ENCODE results near the gene TAF1. TPM values are rescaled to one million over a fixed set of nuclear protein-coding genes. Genes with fewer than 3 reads are reported as not detected.
A peak's percentile ranks its signal among the peaks of the same experiment; 100 is the strongest.

The TAF1 gene
- total RNA-seq, 1 donor from 2014 or later = 23.3 TPM

DNA sequence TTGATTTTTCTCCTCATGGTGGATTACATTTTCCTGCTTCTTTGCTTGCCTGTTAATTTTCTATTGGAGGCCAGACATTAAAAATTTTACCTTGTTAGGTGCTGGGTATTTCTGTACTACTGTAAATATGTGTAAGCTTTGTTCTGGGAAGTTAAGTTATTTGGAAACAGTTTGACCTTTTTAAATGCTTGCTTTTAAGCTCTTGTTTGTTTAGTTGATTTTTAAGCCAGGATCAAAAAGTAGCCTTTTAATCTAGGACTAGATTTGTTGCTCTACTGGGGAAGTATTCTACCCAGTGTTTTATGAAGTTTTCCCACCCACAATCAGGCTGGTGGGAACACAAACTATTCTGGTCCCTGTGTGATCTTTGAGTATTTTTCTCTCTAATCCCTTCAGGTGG is 121.7 kb downstream of the TAF1 start:
- Mint-ChIP-seq H3K36me3 (ENCODE audit: low read depth, unreplicated experiment) (no peaks in the 10 kb centered on the region), H3K4me1 (ENCODE audit: low read depth, unreplicated experiment) (no peaks in the 10 kb centered on the region), H3K27me3 (ENCODE audit: low read depth, unreplicated experiment) (no peaks in the 10 kb centered on the region), H3K27ac (ENCODE audit: unreplicated experiment) (no peak overlapping the region), H3K9me3 (ENCODE audit: unreplicated experiment) (no peaks in the 10 kb centered on the region), H3K4me3 (ENCODE audit: unreplicated experiment) (no peak overlapping the region)
- TF ChIP-seq, protein P1, sequence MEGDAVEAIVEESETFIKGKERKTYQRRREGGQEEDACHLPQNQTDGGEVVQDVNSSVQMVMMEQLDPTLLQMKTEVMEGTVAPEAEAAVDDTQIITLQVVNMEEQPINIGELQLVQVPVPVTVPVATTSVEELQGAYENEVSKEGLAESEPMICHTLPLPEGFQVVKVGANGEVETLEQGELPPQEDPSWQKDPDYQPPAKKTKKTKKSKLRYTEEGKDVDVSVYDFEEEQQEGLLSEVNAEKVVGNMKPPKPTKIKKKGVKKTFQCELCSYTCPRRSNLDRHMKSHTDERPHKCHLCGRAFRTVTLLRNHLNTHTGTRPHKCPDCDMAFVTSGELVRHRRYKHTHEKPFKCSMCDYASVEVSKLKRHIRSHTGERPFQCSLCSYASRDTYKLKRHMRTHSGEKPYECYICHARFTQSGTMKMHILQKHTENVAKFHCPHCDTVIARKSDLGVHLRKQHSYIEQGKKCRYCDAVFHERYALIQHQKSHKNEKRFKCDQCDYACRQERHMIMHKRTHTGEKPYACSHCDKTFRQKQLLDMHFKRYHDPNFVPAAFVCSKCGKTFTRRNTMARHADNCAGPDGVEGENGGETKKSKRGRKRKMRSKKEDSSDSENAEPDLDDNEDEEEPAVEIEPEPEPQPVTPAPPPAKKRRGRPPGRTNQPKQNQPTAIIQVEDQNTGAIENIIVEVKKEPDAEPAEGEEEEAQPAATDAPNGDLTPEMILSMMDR (IDR thresholded peaks at IDR 0.05; ENCODE audit: insufficient read depth, low read depth, low read length) = no peak
- TF ChIP-seq EZH2 (IDR thresholded peaks at IDR 0.05; ENCODE audit: insufficient read depth, low read length) = no peak
- Histone ChIP-seq H3K27me3 (ENCODE audit: insufficient read depth, low read length) (no peaks in the 10 kb centered on the region), H3K4me1 (ENCODE audit: insufficient read depth, low read length) (no peaks in the 10 kb centered on the region), H4K20me1 (ENCODE audit: insufficient read depth, low read length) (no peaks in the 10 kb centered on the region), H3K79me2 (ENCODE audit: insufficient read depth, low read length) (no peaks in the 10 kb centered on the region), H3K36me3 (ENCODE audit: insufficient read depth, low read length) (no peaks in the 10 kb centered on the region), H2AFZ (ENCODE audit: low read depth, low read length) (no peak overlapping the region), H3K9me3 (ENCODE audit: insufficient read depth, low read depth, low read length) (no peaks in the 10 kb centered on the region), H3K4me3 (ENCODE audit: insufficient read depth, low read depth, low read length) (no peak overlapping the region), H3K9ac (ENCODE audit: low read length) (no peak overlapping the region), H3K4me2 (ENCODE audit: low read length) (no peak overlapping the region), H3K27ac (ENCODE audit: low read depth, low read length) (no peak overlapping the region)
- DNase-seq (ENCODE audit: low read depth) (no peak), FAIRE-seq (peak; percentile 73)

DNA sequence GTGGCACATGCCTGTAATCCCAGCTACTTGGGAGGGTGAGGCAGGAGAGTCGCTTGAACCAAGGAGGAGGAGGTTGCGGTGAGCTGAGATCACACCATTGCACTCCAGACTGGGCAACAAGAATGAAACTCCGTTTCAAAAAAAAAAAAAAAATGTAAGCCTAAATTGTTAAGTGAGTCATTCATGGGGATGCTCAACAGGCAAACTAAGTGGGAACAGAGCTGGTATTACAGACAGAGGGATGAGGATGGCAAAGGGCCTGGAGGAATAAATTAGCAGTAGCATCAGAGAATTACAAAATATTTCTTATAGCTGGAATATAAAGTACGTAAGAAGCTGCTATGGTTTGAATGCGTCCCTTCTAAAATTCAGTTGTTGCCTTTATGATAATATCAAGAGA is 123.4 kb downstream of the TAF1 start:
- no peaks in the 10 kb centered on the region for H3K27me3 Mint-ChIP-seq (ENCODE audit: low read depth, unreplicated experiment)
- Histone ChIP-seq H3K27ac (ENCODE audit: low read depth, low read length) (no peak overlapping the region), H3K4me3 (ENCODE audit: insufficient read depth, low read depth, low read length) (no peak overlapping the region), H3K9ac (ENCODE audit: low read length) (no peak overlapping the region), H3K79me2 (ENCODE audit: insufficient read depth, low read length) (no peaks in the 10 kb centered on the region), H4K20me1 (ENCODE audit: insufficient read depth, low read length) (no peaks in the 10 kb centered on the region), H3K27me3 (ENCODE audit: insufficient read depth, low read length) (no peaks in the 10 kb centered on the region), H2AFZ (ENCODE audit: low read depth, low read length) (no peak overlapping the region), H3K4me2 (ENCODE audit: low read length) (no peak overlapping the region), H3K4me1 (ENCODE audit: insufficient read depth, low read length) (no peaks in the 10 kb centered on the region), H3K9me3 (ENCODE audit: insufficient read depth, low read depth, low read length) (no peaks in the 10 kb centered on the region), H3K36me3 (ENCODE audit: insufficient read depth, low read length) (no peaks in the 10 kb centered on the region)
- DNase-seq (ENCODE audit: low read depth) (no peak), FAIRE-seq (no peak)
- H3K9me3 Mint-ChIP-seq (ENCODE audit: unreplicated experiment) = no peaks in the 10 kb centered on the region
- H3K36me3 Mint-ChIP-seq (ENCODE audit: low read depth, unreplicated experiment) = no peaks in the 10 kb centered on the region
- no peak overlapping the region for H3K27ac Mint-ChIP-seq (ENCODE audit: unreplicated experiment)
- no peaks in the 10 kb centered on the region for H3K4me1 Mint-ChIP-seq (ENCODE audit: low read depth, unreplicated experiment)
- no peak overlapping the region for H3K4me3 Mint-ChIP-seq (ENCODE audit: unreplicated experiment)
- TF ChIP-seq, protein P1 (IDR thresholded peaks at IDR 0.05; ENCODE audit: insufficient read depth, low read depth, low read length) = no peak
- TF ChIP-seq EZH2 (IDR thresholded peaks at IDR 0.05; ENCODE audit: insufficient read depth, low read length) = no peak

DNA sequence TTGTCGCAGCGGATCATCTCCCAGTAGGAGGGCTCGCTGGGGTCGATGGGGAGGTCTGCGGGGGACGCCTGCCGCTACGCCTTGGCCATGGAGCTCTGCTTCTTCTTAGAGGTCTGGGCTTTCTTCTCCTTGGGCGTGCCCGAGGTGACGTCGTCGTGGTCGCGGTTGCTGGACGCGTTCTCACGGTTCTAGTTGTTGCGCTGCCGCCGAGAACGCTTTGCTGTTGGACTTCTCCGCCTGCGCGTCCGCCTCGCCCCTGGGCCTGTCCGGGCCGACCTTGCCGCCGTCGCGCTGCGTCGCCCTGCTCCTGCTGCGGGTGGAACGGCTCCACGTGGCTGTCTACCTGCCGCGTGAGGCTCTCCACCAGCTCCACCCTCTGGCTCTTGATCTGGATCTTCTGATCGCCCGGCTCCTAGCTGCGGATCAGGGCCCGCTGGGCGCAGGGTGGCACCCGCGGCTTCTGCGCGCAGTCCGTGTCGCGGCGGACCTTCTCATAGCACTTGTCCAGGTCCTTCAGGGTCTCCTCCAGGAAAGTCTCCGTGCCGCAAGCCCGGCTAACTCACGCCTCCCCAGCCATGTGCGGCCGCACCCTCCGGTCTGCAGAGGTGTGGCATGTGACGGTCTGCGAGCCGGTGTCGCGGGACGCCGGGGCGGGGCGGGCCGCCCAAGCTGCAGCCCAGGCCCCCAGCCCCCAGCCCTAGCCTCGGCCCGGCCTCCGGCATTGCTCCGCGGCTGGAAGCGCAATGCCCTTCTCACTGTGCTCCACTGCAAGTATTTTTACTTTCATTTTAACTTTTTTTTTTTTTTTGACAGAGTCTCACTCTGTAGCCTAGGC is 126.3 kb downstream of the TAF1 start:
- H3K27ac ChIP-seq (ENCODE audit: low read depth, low read length) = no peak overlapping the region
- H3K27me3 ChIP-seq (ENCODE audit: insufficient read depth, low read length) = no peaks in the 10 kb centered on the region
- H3K4me2 ChIP-seq (ENCODE audit: low read length) = peak overlapping the region; percentile 90
- Mint-ChIP-seq H3K27me3 (ENCODE audit: low read depth, unreplicated experiment) (no peaks in the 10 kb centered on the region), H3K27ac (ENCODE audit: unreplicated experiment) (no peak overlapping the region), H3K9me3 (ENCODE audit: unreplicated experiment) (no peaks in the 10 kb centered on the region), H3K36me3 (ENCODE audit: low read depth, unreplicated experiment) (peaks cover 2% of the 10 kb centered on the region), H3K4me1 (ENCODE audit: low read depth, unreplicated experiment) (no peaks in the 10 kb centered on the region), H3K4me3 (ENCODE audit: unreplicated experiment) (no peak overlapping the region)
- peak overlapping the region; percentile 60 for H3K4me3 ChIP-seq (ENCODE audit: insufficient read depth, low read depth, low read length)
- no peaks in the 10 kb centered on the region for H3K36me3 ChIP-seq (ENCODE audit: insufficient read depth, low read length)
- no peaks in the 10 kb centered on the region for H4K20me1 ChIP-seq (ENCODE audit: insufficient read depth, low read length)
- H3K79me2 ChIP-seq (ENCODE audit: insufficient read depth, low read length) = no peaks in the 10 kb centered on the region
- FAIRE-seq (no peak), DNase-seq (ENCODE audit: low read depth) (peak; percentile 37)
- H2AFZ ChIP-seq (ENCODE audit: low read depth, low read length) = peak overlapping the region; percentile 81
- no peaks in the 10 kb centered on the region for H3K9me3 ChIP-seq (ENCODE audit: insufficient read depth, low read depth, low read length)
- no peak for TF ChIP-seq EZH2 (IDR thresholded peaks at IDR 0.05; ENCODE audit: insufficient read depth, low read length)
- TF ChIP-seq, protein P1 (IDR thresholded peaks at IDR 0.05; ENCODE audit: insufficient read depth, low read depth, low read length) = no peak
- no peaks in the 10 kb centered on the region for H3K4me1 ChIP-seq (ENCODE audit: insufficient read depth, low read length)
- peak overlapping the region; percentile 68 for H3K9ac ChIP-seq (ENCODE audit: low read length)
